ENCODE results near the gene NFKBIZ.

- no peak for TF ChIP-seq CTCF (IDR thresholded peaks at IDR 0.05; ENCODE audit: low read depth, low read length)
- no peak for TF ChIP-seq MYC (IDR thresholded peaks at IDR 0.05; ENCODE audit: low read depth, low read length)
- no peak for TF ChIP-seq POLR2A (IDR thresholded peaks at IDR 0.05; ENCODE audit: extremely low read depth, insufficient read length)
Measured at GRCh38 chr3:101847328-101847727, 2.0 kb upstream of the NFKBIZ start.
